IPS DF 6.9 (cell line): ENCODE data around the gene B3GALNT1.

Experiments used
- DNase-seq: peaks from one replicate; pipeline ENCODE4 v3.0.0-alpha.2; 2013; ENCODE audit warnings: low read depth, low spot score
- H3K27ac ChIP-seq: one replicate; pipeline ENCODE4 v1.5.1; 2013; ENCODE audit warnings: low read length, control low read depth
- H3K27me3 ChIP-seq: 2 replicates; pipeline ENCODE4 v1.6.1; 2013; ENCODE audit warnings: mild to moderate bottlenecking, low read length; ENCODE audit not compliant: control insufficient read depth, insufficient read depth
- H3K36me3 ChIP-seq: 2 replicates; pipeline ENCODE4 v1.6.1; 2013; ENCODE audit warnings: low read length; ENCODE audit not compliant: control insufficient read depth, insufficient read depth
- H3K4me1 ChIP-seq: 2 replicates; pipeline ENCODE4 v1.6.1; 2013; ENCODE audit warnings: low read length; ENCODE audit not compliant: control insufficient read depth, insufficient read depth
- H3K4me3 ChIP-seq: 2 replicates; pipeline ENCODE4 v1.5.1; 2013; ENCODE audit warnings: mild to moderate bottlenecking, low read length
- H3K9me3 ChIP-seq: 2 replicates; pipeline ENCODE4 v1.6.1; 2013; ENCODE audit warnings: low read length, inconsistent platforms; ENCODE audit not compliant: control insufficient read depth, insufficient read depth
- WGBS: extraction: QIAGEN DNeasy Blood & Tissue Kit; methylation state at CpG from one replicate; pipeline ENCODE4 v1.1.7; 2013; ENCODE audit warnings: mixed read lengths, missing lambda C conversion rate; ENCODE audit not compliant: insufficient read length, insufficient coverage; 5-methylcytosine and 5-hydroxymethylcytosine counted together

B3GALNT1 gene

GRCh38 chr3:161117646-161118045 is 12.5 kb upstream of the B3GALNT1 start:
- no peaks in the 10 kb centered on the region; the same call in 1 of the 2 replicates for H3K9me3 ChIP-seq
- no peaks in the 10 kb centered on the region for H3K27me3 ChIP-seq
- no CpG with 5 or more reads among the region's 3 CpGs for WGBS
- no peak overlapping the region for H3K27ac ChIP-seq
- no peak for DNase-seq
- no peak overlapping the region for H3K4me3 ChIP-seq
- H3K36me3 ChIP-seq: no peaks in the 10 kb centered on the region
- H3K4me1 ChIP-seq: no peaks in the 10 kb centered on the region

- no peaks in the 10 kb centered on the region for H3K36me3 ChIP-seq
- WGBS: no CpG with 5 or more reads among the region's 1 CpG
- H3K9me3 ChIP-seq: no peaks in the 10 kb centered on the region
- no peak for DNase-seq
- no peaks in the 10 kb centered on the region; the same call in 1 of the 2 replicates for H3K4me1 ChIP-seq
- peaks cover 5% of the 10 kb centered on the region; the same call in 1 of the 2 replicates for H3K27me3 ChIP-seq
- H3K4me3 ChIP-seq: no peak overlapping the region
- H3K27ac ChIP-seq: no peak overlapping the region
Observed at GRCh38 chr3:161108840-161109239, 3.7 kb upstream of the B3GALNT1 start.

GRCh38 chr3:161107311-161107710 is 2.2 kb upstream of the B3GALNT1 start:
- H3K4me1 ChIP-seq: no peaks in the 10 kb centered on the region; the same call in 1 of the 2 replicates
- WGBS: no CpG with 5 or more reads among the region's 1 CpG
- no peak overlapping the region for H3K27ac ChIP-seq
- no peak for DNase-seq
- no peaks in the 10 kb centered on the region for H3K9me3 ChIP-seq
- no peak overlapping the region for H3K4me3 ChIP-seq
- peaks cover 5% of the 10 kb centered on the region; the same call in 1 of the 2 replicates for H3K27me3 ChIP-seq
- H3K36me3 ChIP-seq: no peaks in the 10 kb centered on the region

GRCh38 chr3:161103776-161104385 is 1.3 kb downstream of the B3GALNT1 start:
- WGBS: no CpG with 5 or more reads among the region's 22 CpGs
- H3K4me1 ChIP-seq: no peaks in the 10 kb centered on the region; the same call in 1 of the 2 replicates
- no peak overlapping the region for H3K27ac ChIP-seq
- no peaks in the 10 kb centered on the region for H3K9me3 ChIP-seq
- no peak overlapping the region; the same call in 1 of the 2 replicates for H3K4me3 ChIP-seq
- H3K36me3 ChIP-seq: no peaks in the 10 kb centered on the region
- DNase-seq: no peak
- H3K27me3 ChIP-seq: peaks cover 5% of the 10 kb centered on the region; the same call in 1 of the 2 replicates

GRCh38 chr3:161101609-161102008 is 3.5 kb downstream of the B3GALNT1 start:
- WGBS: no CpG with 5 or more reads among the region's 3 CpGs
- H3K36me3 ChIP-seq: no peaks in the 10 kb centered on the region
- no peak for DNase-seq

GRCh38 chr3:161100994-161101393 is 4.2 kb downstream of the B3GALNT1 start:
- no peak for DNase-seq
- Histone ChIP-seq H3K27ac (no peak overlapping the region), H3K27me3 (peaks cover 5% of the 10 kb centered on the region; the same call in 1 of the 2 replicates), H3K9me3 (no peaks in the 10 kb centered on the region), H3K4me3 (no peak overlapping the region), H3K36me3 (no peaks in the 10 kb centered on the region), H3K4me1 (no peaks in the 10 kb centered on the region; the same call in 1 of the 2 replicates)
- WGBS: no CpG with 5 or more reads among the region's 6 CpGs

More at GRCh38 chr3:161101609-161102008, 3.5 kb downstream of the B3GALNT1 start:
- Histone ChIP-seq H3K4me1 (no peaks in the 10 kb centered on the region; the same call in 1 of the 2 replicates), H3K4me3 (no peak overlapping the region), H3K27me3 (peaks cover 5% of the 10 kb centered on the region; the same call in 1 of the 2 replicates), H3K27ac (no peak overlapping the region), H3K9me3 (no peaks in the 10 kb centered on the region)

- no peak overlapping the region for H3K27ac ChIP-seq
- no peak overlapping the region for H3K4me3 ChIP-seq
- H3K36me3 ChIP-seq: no peaks in the 10 kb centered on the region
- DNase-seq: no peak
- H3K9me3 ChIP-seq: no peaks in the 10 kb centered on the region
- H3K4me1 ChIP-seq: no peaks in the 10 kb centered on the region
- H3K27me3 ChIP-seq: no peaks in the 10 kb centered on the region
- WGBS: no CpG with 5 or more reads among the region's 7 CpGs
Observed at GRCh38 chr3:161096771-161097367, 8.3 kb downstream of the B3GALNT1 start.

- Histone ChIP-seq H3K9me3 (no peaks in the 10 kb centered on the region), H3K27me3 (no peaks in the 10 kb centered on the region), H3K4me3 (no peak overlapping the region), H3K27ac (no peak overlapping the region), H3K4me1 (no peaks in the 10 kb centered on the region), H3K36me3 (no peaks in the 10 kb centered on the region)
- no peak for DNase-seq
Observed at GRCh38 chr3:161093895-161094294, 11.3 kb downstream of the B3GALNT1 start.

GRCh38 chr3:161084277-161084676 is 20.9 kb downstream of the B3GALNT1 start:
- Histone ChIP-seq H3K27ac (no peak overlapping the region), H3K36me3 (no peaks in the 10 kb centered on the region), H3K27me3 (no peaks in the 10 kb centered on the region), H3K4me1 (no peaks in the 10 kb centered on the region), H3K9me3 (no peaks in the 10 kb centered on the region), H3K4me3 (no peak overlapping the region)
- no peak for DNase-seq
- no CpG with 5 or more reads among the region's 2 CpGs for WGBS

- Histone ChIP-seq H3K36me3 (no peaks in the 10 kb centered on the region), H3K4me3 (no peak overlapping the region), H3K27ac (no peak overlapping the region), H3K4me1 (no peaks in the 10 kb centered on the region), H3K27me3 (no peaks in the 10 kb centered on the region), H3K9me3 (no peaks in the 10 kb centered on the region)
- no peak for DNase-seq
- 100% methylated on average over 1 of the region's 1 CpG for WGBS
Observed at GRCh38 chr3:161083131-161083530, 22.0 kb downstream of the B3GALNT1 start.

GRCh38 chr3:161082063-161082462 is 23.1 kb downstream of the B3GALNT1 start:
- H3K27ac ChIP-seq: no peak overlapping the region
- H3K36me3 ChIP-seq: no peaks in the 10 kb centered on the region
- H3K9me3 ChIP-seq: no peaks in the 10 kb centered on the region
- no CpG with 5 or more reads among the region's 2 CpGs for WGBS
- no peaks in the 10 kb centered on the region for H3K4me1 ChIP-seq
- no peak for DNase-seq
- H3K4me3 ChIP-seq: no peak overlapping the region
- H3K27me3 ChIP-seq: no peaks in the 10 kb centered on the region
